ENCODE data around the gene CFAP20.
A peak's percentile ranks its signal among the peaks of the same experiment; 100 is the strongest.

CFAP20 gene

GRCh38 chr16:58129097-58129936, at the start of gene CFAP20:
Gene CFAP20, minus strand, starts transcription at chr16:58129381. Its CDS starts 266 bp downstream, at chr16:58129115.
- peak; percentile 100 for DNase-seq

GRCh38 chr16:58177353-58177710, 48.2 kb upstream of the CFAP20 start:
- DNase-seq, result no peak

GRCh38 chr16:58176608-58177352, 47.6 kb upstream of the CFAP20 start:
- no peak for DNase-seq

GRCh38 chr16:58170223-58170622, 41.0 kb upstream of the CFAP20 start:
- no peak for DNase-seq

GRCh38 chr16:58160855-58161254, 31.7 kb upstream of the CFAP20 start:
- DNase-seq, result no peak

- no peak for DNase-seq
Measured at GRCh38 chr16:58158725-58159124, 29.5 kb upstream of the CFAP20 start.

- no peak for DNase-seq
Measured at GRCh38 chr16:58157951-58158540, 28.9 kb upstream of the CFAP20 start.

- no peak for DNase-seq
Measured at GRCh38 chr16:58157239-58157638, 28.1 kb upstream of the CFAP20 start.

- no peak for DNase-seq
Measured at GRCh38 chr16:58155839-58156238, 26.7 kb upstream of the CFAP20 start.

- DNase-seq, result no peak
Measured at GRCh38 chr16:58154345-58154744, 25.2 kb upstream of the CFAP20 start.

GRCh38 chr16:58152246-58152868, 23.2 kb upstream of the CFAP20 start:
- no peak for DNase-seq

- no peak for DNase-seq
Measured at GRCh38 chr16:58148526-58148925, 19.3 kb upstream of the CFAP20 start.

- no peak for DNase-seq
Measured at GRCh38 chr16:58148099-58148498, 18.9 kb upstream of the CFAP20 start.

- no peak for DNase-seq
Measured at GRCh38 chr16:58138852-58139251, 9.7 kb upstream of the CFAP20 start.

GRCh38 chr16:58137581-58137980, 8.4 kb upstream of the CFAP20 start:
- DNase-seq, result no peak

- DNase-seq, result no peak
Measured at GRCh38 chr16:58128711-58129096, 477 bp downstream of the CFAP20 start.

- DNase-seq, result no peak
Measured at GRCh38 chr16:58128181-58128631, 975 bp downstream of the CFAP20 start.

- peak in 1 of 2 experiments; percentile 26 for DNase-seq
Measured at GRCh38 chr16:58127634-58128033, 1.5 kb downstream of the CFAP20 start.

GRCh38 chr16:58127033-58127556, 2.1 kb downstream of the CFAP20 start:
- peak in 1 of 2 experiments; percentile 41 for DNase-seq

- no peak for DNase-seq
Measured at GRCh38 chr16:58126451-58126961, 2.7 kb downstream of the CFAP20 start.

GRCh38 chr16:58125781-58126335, 3.3 kb downstream of the CFAP20 start:
- DNase-seq, result peak in 1 of 2 experiments; percentile 42

GRCh38 chr16:58125041-58125440, 4.1 kb downstream of the CFAP20 start:
- peak in 1 of 2 experiments; percentile 14 for DNase-seq

- no peak for DNase-seq
Measured at GRCh38 chr16:58124601-58124915, 4.6 kb downstream of the CFAP20 start.

Data from NCI-H524 (cell line).